Left lobe of liver (tissue), 2 donors: ENCODE measurements around the gene FRRS1L. TPM values are rescaled to one million over a fixed set of nuclear protein-coding genes. Genes with fewer than 3 reads are reported as not detected.
A peak's percentile ranks its signal among the peaks of the same experiment; 100 is the strongest.

Source experiments
- ATAC-seq: fragments of 200-7000 bp; cut with Tn5 transposase; one replicate; pipeline ENCODE4 v1.9.1; 2020; ENCODE audit warnings: mild to moderate bottlenecking, moderate library complexity
- DNase-seq: peaks from one replicate; pipeline ENCODE4 v3.0.0-alpha.2; 2020; ENCODE audit warnings: low spot score
- total RNA-seq: library from RNA; stranded (reverse); gene quantifications from one replicate; pipeline ENCODE4 v1.2.1, GENCODE V29; 2021
- donor health status: DM: no; HTN: no; CAD: no; lungs with moderate emphysema.
- donor health status: DM: no; HTN: yes; CAD: no.

Gene FRRS1L, protein sequence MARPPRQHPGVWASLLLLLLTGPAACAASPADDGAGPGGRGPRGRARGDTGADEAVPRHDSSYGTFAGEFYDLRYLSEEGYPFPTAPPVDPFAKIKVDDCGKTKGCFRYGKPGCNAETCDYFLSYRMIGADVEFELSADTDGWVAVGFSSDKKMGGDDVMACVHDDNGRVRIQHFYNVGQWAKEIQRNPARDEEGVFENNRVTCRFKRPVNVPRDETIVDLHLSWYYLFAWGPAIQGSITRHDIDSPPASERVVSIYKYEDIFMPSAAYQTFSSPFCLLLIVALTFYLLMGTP
- total RNA-seq, result 0.03 TPM

DNA sequence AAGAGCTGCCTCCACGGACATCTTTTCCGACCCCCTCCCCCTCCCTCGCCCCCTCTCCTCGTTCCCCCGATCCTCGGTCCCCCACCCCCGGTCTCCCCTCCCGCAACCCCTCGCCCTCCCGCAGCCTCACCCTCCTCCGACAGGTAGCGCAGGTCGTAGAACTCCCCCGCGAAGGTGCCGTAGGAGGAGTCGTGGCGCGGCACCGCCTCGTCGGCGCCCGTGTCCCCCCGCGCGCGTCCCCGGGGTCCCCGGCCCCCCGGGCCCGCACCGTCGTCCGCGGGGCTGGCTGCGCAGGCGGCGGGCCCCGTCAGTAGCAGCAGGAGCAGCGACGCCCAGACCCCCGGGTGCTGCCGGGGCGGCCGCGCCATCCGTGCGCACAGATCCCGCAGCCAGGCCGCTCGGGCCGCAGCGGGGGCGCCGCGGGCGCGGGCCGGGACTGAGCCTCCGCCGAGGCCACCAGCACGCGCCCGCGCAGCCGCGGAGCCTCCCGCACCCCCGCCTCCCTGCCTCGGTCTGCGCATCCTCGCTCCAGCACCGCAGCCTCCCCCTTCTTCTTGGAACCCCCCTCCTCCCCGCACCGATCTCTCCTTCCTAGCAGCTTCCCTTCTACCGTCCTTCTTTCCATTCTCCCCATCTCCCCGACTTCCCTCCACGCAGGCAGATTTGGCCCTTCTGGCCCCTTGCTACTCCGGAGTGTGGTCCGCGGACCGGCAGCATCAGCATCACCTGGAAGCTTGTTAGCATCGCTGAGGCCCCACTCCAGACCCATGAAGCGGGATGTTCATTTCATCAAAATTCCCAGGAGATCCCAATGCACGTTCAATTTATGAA is at the start of gene FRRS1L:
TSS of gene FRRS1L (minus strand) at position 479 of the 831 bp plus-strand sequence. CDS start at position 368, 111 bp downstream.
- ATAC-seq (no peak), DNase-seq (no peak)

DNA sequence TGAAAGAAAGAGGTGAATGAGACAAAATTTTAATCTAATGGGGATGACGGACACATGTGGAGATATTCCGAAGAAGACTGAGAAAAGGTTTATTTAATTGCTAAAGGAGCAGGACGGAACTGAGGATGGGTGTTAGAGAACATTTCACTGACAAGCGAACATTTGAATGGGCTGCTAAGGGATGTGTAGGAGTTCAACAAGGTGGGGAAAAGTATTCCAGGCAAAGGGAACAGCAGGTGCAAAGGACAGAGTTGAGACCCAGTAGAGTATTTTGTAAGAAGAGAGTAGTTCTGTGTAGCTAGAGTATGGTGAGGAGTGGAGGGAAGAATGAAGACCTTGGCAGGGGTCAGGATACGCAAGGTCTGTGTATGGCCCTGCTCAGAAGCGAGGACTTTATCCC is 47.4 kb upstream of the FRRS1L start:
- DNase-seq (no peak), ATAC-seq (no peak)

DNA sequence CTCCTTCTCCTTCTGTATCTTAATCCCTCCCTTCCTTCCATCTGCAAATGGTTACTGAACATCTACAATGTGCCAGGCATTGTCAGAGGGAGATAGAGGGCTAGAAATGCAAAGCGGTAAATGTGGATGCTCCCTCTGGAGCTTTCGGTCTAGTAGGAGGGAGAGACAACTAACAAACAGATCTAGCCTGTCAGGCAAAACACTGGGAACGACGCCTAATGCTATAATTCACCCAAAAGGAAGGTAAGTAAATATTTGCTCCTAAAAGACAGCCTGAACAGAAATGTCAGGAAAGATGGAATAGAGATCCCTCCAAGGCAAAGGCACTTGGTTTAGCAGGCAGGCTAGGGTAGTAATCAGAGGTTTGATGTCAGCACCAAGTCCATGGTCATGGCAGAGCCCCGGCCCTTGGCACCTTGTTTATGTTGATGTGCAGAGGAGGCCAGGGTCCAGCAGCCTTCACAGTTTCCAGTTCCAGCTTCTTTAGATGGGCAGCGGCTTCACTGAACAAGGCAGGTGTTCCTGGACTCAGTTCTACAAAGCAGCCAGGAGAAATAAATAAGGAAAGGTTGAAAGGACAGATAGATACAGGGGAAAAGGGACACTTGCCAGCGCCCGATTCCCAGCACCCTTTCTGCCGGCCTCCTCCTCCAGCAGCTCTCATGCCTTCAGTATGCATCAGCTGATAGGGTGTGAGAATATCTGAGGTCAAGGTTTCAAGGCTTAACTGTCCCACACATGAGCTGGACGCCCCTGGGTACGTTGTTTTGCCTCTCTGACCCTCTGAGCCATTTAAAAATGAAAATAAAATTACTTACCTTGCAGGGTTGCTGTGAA is 46.5 kb upstream of the FRRS1L start:
- no peak for DNase-seq
- peak; percentile 87 for ATAC-seq

DNA sequence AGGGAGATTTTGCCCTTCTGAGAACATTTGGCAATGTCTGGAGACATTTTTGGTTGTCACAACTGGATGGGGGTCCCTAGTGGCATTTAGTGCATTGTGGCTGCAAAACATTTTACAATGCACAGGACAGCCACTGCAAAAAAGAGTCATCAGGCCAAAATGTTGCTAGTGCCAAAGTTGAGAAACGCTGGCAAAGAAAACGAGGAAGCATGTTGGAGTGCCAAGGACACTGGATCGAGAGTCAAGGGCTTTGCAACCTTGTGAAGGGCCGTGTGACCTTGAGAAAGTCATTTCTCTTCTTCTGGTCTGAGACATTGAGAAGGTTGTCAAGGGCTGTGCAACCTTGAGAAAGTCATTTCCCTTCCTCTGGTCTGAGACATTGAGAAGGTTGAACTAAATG is 45.7 kb upstream of the FRRS1L start:
- DNase-seq (peak; percentile 55), ATAC-seq (peak; percentile 81)

DNA sequence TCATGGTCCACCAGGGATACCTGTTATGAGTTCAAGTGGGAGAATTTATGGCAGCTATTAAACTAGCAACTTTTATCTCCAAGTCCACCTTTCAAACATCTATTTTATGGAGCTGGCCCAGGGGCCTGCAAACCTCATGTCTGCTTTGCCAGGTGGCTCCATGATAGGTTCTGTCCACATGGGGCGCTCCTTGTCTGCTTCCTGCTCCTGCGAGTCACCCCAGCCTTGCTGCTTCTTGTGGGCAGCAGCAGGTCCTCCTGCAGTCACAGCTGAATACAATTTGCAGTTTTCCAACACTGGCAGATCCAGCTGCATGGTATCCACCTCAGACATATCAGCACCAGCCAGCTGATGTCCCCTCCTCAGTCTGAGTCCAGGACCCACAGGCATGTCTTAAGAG is 39.6 kb upstream of the FRRS1L start:
- no peak for ATAC-seq

DNA sequence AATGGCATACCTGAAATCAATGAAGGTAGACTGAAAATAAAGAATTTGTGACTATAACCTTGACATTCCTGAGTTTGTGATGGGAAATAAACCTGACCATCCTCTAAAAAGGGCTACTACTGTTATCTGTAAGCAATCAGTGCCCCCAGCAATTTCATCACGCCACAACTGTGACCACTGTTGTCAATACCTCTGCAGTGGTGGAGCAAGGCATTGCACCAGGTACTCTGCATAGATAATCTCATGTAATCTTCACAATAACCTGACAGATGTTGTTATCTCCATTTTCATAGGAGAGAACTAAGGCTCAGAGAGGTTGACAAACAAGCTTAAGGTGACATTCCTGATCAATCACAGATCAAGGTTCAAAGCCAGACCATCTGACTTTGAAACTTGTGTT is 38.5 kb upstream of the FRRS1L start:
- ATAC-seq (no peak), DNase-seq (no peak)

More for the DNA sequence above, 39.6 kb upstream of the FRRS1L start:
- no peak for DNase-seq

DNA sequence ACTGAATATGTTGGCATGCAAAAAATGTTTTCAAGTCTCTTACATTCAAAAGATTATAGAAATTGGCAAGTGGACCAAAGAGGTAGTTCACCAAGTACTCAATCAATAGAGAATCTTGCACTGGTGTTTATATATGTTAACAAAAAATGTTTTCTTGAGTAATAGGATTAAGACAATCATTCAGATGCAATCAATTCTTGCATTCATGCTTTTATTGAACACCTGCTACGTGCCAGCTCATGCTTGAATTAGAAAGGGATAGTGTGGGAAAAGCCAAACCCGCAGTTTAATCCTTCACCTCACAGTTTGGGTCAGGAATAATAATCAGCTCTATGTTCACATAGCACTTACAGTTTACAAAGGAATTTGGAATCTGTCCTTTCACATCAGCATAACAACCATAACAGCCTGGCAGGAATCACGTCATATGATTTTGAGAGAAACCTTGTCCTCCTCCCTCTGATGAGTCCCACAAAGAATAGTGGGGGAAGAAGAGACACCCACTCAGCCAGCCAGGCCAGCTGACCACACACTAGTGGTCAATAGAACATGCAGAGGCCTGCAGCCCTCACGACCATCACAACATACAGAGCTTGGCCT is 36.8 kb upstream of the FRRS1L start:
- ATAC-seq, result no peak
- DNase-seq, result no peak

DNA sequence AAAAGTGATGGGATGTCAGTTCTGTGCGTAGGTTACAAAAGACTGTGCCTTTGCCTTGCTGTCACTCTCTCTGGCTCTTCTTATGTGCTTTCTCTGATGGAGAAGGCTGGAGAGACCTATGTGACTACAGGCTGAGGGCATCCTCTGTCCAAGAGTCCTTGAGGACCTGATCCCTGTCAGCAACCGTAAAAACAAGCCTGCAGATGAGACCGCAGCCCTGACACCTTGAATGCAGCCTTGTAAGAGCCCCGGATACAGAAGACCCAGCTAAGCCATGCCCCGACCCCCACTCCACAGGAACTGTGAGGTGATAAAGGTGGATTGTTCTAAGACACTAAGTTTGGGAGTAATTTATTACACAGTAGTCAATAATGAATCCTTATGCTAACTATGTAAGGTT is 32.6 kb upstream of the FRRS1L start:
- ATAC-seq, result no peak

DNA sequence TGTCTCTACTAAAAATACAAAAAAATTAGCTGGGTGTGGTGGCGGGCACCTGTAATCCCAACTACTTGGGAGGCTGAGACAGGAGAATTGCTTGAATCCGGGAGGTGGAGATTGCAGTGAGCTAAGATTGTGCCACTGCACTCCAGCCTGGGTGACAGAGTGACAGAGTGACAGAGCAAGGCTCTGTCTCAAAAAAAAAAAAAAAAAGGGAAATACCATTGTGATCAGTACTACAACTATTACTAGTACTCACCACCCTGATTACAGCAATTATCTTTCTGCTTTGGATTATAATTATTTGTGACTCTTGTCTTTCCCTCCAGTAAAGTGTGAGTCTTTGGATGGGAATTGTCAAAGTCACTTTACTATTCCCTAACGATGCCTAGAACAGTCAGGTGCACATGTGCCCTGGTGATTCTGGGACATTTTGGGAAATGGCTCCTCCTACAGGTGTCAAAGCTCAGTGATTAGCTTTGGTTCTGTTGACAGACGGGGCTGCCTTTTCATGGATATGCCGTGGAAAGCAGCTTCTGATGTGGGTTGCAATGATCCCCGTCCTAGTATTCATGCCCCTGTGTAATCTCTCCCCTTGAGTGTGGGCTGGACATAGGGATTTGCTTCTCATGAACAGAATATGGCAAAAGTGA is 31.8 kb upstream of the FRRS1L start:
- DNase-seq (no peak), ATAC-seq (no peak)

More for the DNA sequence above, 32.6 kb upstream of the FRRS1L start:
- DNase-seq, result no peak

DNA sequence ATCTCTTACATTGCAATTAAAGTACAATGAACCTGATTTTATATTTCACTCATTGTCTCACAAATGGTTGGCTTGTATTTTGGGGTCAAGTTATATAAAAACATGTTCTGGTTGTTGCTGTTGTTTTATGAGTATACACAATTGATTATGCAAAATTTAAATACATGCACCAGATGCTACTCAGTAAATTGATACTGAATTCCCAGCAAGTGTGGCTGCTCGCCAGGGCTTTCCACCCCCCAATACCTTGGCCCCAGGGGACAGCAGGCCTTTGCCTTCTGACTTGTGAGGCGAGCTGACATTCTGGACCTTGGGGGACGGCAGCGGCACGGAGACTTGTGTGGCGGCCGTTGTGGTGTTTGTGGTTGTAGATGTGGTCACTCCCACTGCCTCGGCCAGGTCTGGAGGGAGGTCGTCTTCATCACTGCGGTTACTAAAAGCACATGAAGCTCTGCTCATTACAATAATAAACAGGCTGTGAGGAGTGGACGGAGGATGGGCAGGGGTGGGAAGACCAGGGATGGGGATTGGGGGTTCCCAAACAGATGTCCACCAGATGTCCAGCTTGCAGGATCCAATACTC is 27.0 kb upstream of the FRRS1L start:
- DNase-seq, result no peak

DNA sequence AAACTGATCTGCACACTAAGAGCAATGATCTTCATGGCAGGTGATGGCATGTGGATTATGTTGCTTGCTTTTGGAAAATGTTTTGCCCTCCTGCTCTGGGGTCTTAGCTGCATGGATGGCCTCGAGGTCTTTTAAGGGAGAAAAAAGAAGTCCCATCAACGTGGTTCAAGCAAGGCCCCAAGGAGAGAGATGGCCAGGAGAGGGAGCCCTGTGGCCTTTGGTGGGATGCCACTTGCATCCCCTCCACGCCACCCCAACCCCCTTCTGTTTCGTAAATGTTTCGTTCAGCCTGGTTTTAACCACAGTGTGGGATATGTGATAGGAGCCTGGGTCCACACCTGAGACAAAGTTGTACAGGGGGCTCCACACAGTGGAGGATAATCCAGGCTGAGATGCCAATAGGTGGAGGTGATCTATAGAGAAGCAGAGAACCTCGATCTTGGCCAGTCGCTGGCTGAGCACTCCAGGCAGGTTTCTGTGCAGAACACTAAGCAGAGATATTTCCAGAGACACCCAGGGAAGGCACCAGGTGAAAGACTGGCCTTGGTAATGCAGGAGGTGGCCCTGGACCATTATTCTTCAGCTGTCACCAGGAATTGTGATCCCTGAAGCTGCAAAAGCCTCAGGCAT is 25.8 kb upstream of the FRRS1L start:
- ATAC-seq, result peak; percentile 99
- peak; percentile 66 for DNase-seq

More for the DNA sequence above, 27.0 kb upstream of the FRRS1L start:
- no peak for ATAC-seq

DNA sequence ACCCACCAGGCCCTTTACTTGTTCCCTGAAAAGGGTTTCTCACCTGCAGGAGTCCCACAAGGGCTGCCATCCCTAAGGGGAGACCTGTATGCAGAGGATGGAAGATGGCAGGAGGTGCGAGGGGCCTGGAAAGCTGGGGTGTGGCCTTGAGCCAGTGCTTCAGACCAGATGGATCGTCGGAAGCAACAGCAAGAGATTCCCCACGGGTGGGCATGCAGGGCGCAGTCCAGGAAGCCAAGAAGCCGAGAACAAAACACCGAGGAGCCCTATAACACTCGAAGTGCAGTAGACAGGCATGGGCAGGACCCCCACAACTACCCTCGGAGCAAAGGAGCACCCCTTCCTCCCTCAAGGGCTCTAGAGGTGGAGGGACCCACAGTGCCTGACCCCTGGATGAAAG is 24.7 kb upstream of the FRRS1L start:
- DNase-seq (no peak), ATAC-seq (no peak)

DNA sequence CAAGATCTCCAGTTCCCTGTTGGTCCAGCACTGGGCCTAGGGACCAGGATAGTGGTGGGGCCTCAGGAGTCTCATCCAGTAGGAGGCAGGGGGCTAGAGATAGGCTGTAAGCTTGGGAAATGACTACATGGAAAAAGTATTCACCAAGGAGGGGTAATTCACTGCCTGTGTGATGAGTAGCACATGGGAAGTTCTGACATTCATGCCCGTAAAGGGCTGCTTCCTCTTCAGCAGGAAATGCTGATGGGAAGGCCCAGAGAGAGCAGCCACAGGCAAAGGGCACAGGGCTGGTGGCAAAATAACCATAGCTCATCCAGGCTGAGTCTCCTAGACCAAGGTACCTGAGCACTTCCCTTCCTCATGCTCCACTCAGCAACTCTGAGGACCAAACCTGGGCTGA is 23.1 kb upstream of the FRRS1L start:
- DNase-seq (no peak), ATAC-seq (no peak)

DNA sequence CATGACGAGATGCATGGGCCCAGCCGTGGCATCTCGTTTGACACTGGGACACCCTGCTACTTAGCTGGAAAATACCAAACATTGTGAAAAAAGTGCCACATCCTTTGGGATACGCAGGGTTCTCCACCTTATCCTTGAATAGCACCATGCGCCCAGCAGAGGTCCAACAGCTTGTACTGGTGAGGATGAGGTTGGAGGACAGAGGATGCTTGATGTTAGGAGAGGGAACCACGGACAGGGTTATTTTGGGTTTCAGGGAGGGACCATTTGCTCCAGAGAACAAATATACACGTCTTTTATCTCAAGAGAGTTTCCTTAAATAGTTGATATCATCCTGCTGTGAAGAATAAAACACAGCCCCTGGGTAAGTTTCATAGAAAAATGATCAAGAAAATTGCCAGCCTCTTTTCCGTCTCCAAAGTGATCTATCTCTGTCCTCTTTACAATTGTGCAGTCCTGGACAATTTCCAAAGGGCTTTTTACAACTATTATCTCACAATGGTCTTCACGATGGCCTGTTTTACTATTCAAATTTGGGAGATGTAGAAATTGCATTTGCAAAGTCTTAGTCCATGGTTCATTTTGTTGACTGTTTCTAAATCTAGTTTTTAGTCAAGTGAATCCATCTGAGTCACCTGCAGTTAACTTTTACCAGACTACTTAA is 19.9 kb upstream of the FRRS1L start:
- DNase-seq, result no peak
- no peak for ATAC-seq

DNA sequence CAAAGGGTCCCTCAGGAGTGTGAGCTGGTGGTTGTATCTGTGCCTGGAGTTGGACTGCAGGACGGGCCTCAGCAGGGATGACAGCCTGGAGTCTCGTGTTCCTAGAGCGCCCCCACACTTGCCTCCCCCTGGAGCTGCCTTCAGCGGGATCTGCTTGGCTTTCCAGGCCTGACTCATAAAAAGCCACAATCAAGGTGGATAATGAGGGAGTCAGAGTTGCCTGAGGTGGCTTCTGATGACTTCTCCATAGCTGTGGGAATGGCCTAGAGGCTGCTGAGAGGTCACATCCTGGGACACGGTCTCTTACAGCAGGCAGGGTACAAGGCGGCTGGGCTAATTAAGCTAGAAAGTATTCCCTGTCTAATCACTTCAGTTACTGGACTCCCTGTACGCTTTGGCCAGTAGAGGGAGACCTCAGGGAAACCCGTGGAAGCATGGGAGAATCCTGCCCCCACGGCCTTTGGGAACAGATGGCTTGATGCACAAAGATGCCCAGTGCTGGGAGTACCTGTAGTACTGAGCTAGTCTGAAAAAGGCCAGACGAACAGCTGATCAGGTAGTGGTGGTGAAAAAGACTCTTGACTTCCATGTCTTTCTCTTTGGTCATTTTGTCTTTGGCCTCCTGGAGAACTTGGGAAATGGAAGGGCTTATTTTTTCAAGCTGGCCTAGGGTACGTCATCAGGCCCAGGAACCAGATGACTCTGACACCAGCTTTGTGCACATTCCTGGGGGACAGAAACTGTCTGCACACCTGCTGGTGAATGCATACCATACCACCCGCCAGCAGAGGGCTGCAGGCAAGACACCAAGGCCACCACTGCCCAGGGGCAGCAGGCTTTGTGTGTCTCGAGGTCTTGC is 16.1 kb upstream of the FRRS1L start:
- ATAC-seq (peak; percentile 92), DNase-seq (peak; percentile 58)

DNA sequence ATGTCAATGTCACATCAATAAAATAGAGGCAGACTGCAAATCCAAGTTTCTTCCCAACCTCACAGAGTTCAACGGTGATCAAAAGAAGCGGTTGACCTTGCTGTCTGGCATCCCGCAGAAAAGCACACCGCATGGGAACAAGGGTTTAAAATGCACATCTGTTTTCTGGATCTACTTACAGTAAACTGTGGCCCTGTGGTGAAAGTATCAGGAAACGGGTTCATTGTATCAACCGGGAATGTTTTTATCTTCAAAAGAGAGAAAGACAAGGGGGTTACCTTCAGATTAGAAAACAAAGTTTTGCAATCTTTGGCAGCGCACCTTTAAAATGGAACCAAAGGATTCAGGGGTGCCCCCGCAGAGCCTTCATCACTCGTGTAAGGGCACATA is 15.5 kb upstream of the FRRS1L start:
- ATAC-seq, result no peak
- no peak for DNase-seq

DNA sequence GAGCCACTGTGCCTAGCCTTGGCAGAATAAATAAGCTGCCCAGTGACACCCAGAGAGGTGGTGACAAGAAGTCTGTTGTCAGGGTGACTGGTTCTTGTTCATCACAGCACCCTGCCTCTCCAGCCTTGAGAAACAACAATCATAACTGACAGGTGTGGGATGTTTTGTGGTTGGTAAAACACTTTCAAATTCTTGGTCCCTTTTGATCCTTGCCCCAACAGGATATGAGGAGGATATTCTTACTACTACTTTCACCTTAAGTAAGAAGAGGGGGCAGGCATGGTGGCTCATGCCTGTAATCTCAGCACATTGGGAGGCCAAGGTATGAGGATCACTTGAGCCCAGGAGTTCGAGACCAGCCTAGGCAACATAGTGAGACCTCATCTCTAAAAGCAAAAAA is 14.2 kb upstream of the FRRS1L start:
- DNase-seq (no peak), ATAC-seq (no peak)
